Measurements from ENCODE around the gene CACNB1.

The CACNB1 gene

DNA sequence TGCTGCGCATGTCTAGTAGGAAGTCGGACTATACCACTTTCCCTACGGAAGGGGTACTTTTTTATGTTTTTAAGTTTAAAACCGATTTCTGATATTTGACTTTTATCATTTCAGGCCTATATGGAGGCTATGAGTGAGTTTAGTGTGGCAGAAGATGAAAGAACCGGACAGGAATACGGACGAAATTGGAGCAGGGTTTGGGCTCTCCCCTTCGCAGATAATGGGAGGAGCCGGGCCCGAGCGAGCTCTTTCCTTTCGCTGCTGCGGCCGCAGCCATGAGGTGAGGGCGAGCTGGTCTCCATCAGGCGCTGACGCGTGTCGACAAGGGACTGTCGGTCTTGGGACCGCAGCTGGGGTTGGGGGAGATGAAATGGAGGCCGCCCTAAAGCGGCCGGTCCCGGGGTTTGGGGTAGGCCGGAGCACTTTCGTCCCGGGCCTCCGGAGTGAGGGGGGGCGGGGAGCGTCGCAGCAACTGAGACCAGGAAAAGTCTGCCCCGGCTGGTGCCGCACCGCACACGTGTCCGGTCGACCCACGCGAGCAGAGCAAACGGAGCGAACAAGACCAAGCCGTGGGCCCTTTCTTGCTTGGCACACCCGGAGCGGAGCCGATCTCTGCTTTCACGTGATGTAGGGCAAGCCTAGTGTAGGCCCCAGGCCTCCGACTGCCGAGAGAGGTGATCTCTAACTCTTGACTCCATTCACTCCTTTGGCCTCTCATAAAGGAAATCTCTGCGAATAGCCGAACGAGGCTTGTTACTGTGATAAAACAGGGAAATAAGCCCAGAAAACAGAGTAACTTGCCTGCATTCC lies 2.8 kb upstream of the CACNB1 start, which contains the start of gene RPL19:
Gene RPL19, plus strand, starts transcription at position 214 of the 810 bp plus-strand sequence. Its CDS starts 62 bp downstream, at position 276.
- no peak for DNase-seq

DNA sequence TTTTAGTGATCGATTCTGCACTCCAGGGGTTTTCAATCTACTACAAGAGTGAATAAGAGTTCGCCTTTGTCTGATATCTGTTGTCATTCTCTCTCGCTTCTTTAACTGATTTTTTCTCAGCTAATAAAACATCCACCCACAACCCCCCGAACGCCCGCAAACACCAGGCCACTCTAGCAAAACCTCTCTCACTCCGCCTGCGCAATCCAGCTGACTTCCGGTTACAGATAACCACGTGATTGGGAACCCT lies 2.3 kb upstream of the CACNB1 start:
- peak; percentile 98 for DNase-seq

DNA sequence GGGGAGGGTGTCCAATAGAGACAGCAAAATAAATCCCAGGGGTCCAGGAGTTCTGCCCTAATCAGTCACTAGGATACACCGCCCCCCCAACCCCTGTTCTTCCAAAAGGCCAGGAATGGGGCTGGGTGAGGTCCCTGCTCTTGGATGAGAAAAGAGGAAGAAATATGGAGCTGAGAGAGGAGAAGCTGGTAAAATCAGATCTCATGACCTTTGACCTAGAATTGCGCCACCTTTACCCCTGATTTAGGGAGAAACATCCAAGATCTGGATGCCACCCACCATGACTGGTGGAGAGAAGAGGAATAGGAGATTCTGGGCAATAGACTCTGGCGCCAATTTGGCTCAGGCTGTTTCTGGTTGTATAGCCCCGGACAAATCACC lies 707 bp upstream of the CACNB1 start:
- peak; percentile 30 for DNase-seq

DNA sequence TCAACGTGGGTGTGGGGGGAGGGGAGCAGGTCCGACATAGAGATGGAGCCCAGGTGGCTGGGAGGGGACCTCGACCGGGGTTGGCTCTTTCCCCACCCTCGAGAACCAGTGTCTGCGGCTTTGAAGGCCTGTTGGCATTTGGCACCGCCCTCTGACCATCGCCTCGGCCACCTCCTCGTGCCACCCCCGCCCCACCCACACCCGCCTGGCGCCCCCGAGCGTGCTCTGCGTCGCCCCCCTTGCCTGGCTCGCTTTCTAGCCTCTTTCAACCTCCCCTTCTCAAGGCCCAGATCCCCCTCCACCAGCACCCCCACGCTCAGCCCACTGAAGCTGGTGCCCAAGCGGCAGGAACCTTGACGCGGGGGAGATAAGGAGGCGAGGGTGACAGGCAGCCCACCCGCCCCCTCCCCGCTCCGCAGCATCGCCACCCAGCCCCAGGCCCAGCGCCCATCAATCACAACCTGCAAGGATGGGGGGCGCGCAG lies 619 bp downstream of the CACNB1 start:
- DNase-seq, result peak; percentile 15

DNA sequence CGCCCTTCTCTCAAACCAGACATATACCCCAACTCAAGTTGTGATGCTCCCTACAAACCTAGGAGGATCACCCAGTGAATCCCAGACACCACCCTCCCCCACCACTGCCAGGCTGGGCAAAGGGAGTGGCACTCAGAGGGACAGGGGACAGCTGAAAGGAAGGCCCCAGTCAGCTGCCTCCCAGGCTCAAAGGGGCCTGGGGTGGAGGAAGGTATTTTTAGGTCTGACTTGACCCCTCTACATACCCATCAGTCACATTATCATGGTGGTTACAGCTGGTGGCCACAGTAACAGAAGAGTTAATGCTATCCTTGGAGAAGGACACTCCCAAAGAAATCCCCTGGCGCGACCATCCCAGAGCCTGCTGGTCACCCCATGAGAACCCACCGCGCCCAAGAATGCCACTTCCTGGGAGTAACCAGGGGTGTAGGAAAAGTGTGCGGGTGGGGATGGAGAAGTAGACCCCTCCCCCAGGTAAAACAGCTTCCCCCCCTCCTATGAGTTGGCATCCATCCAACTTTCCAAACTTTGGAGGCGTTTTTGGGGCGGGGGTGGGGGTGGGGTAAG lies 1.1 kb downstream of the CACNB1 start:
- no peak for DNase-seq

DNA sequence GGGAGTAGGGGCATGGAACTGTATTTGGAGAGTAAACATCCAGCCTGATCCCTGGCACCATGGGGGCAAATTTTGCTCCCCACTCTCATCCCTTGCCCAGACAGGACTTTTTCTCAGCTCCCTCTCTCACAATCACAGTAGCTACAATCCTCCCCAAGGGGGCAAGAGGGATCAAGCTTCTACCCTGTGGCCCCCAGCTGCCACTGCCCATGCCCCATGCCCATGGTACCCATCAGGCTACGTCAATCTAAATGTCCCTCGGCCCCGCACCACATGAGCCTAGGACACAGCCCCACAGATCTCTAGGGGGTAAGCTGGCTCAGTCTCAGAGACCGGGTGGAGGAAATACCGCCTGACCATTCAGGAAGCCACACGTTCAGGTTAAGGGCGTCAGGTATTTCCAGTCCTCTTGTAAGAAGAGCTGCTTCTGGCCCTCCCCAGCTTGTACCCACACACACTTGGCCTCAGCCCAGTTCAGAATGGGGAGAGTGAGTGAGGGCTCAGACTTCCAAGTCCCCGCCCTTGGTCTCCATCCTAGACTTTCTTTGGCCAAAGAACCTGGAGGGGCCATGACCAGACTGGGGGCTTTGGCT lies 1.8 kb downstream of the CACNB1 start:
- no peak for DNase-seq

DNA sequence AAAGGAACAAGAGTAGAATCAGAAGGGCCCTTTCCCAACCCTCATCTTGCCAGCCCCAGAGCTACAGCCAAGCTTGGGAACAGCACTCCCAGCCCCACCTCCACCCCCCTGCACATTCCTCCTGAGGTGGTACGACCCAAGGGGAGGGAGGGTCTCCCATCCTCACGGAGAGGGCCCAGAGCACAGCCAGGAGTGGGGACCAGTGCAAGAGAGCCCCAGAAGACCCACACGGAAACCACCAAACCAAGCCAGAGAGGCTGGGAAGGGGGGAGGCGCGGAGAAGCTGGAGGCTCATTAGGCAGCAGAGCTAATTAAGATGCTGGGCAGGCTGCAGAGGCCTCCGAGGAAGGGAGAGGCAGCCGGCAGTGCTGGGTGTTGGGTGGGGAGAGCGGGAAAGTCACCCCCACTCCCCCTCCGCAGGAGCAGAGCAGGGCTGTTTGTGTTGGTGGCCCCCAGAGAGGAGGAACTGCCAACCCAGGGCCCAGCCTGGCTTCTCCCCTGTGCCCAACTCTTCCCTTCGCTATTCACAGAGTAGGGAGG lies 2.4 kb downstream of the CACNB1 start:
- no peak for DNase-seq

DNA sequence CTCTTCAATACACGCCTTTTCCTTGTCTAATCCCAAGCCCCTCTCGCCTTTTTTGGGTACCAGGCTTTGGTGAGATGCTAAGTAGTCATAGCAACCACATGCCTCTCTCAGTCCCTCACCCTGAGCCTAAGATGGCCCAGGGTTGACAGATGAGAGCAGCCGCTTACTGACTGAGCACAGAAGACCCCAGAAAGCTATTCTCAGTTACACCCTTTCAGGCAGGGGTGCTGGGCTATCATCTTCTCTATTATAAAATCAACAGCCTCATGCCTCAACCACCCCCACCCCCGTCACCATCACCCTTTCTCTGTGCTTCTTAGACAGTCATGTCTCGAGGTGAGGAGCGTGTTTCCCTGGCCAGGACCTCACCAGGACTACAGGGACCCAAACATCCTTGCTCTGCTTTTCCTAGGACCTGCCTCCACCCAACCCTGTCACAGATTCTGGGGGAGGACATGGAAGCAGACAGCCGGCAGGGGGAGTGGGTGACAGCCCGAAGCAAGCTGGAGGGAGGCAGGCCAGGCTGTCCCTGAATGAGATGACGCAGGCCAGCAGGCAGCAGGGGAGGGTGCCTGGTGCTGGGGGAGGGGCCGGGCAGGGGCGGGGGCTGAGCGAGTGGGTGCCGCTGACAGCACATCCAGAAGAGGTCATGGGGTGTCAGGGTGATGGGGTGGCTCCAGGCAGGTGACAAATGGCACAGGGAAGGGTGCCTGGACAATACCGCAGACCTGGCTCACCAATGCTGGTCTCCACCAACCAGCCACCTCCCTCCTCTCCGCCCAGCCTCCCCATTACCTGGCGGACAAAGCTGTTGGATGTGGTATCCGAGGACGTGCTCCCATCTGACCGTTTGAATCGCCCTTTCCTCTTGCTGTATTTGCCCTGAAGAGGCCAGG lies 3.1 kb downstream of the CACNB1 start:
- no peak for DNase-seq

DNA sequence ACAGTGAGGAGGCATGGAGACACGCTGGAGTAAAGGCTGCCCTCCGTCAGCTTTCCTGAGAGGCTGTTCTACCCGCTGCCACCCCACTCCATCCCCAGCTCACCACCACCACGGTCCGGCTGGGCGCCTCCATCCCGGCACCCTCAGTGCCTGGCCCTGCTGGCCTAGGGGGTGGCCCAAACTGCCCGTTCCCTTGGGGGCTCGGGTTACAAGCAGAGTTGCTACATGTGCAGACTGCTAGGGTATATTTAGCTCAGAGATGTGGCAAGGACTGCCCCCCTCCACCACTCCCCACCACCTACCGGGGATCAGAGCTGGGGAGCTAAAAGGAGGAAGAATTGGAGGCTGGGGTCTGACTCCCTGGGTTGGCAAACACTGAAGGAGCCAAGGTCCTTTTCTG lies 4.1 kb downstream of the CACNB1 start:
- DNase-seq, result no peak

DNA sequence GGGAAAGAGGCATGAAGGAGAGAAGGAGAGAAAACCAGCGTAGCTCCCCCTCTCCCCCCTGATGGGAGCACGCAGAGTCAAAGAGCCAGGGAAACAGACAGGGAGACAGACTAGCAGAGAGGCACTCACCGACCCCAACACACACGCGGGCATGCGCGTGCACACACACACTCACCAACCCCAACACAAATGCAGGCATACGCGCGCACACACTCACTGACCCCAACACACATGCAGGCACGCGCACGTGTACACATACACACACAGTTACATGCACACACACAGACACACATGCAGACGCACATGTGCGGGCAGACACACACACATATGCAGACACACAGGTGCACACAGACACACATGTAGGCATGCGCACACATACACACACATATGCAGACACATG lies 4.6 kb downstream of the CACNB1 start:
- DNase-seq, result no peak

DNA sequence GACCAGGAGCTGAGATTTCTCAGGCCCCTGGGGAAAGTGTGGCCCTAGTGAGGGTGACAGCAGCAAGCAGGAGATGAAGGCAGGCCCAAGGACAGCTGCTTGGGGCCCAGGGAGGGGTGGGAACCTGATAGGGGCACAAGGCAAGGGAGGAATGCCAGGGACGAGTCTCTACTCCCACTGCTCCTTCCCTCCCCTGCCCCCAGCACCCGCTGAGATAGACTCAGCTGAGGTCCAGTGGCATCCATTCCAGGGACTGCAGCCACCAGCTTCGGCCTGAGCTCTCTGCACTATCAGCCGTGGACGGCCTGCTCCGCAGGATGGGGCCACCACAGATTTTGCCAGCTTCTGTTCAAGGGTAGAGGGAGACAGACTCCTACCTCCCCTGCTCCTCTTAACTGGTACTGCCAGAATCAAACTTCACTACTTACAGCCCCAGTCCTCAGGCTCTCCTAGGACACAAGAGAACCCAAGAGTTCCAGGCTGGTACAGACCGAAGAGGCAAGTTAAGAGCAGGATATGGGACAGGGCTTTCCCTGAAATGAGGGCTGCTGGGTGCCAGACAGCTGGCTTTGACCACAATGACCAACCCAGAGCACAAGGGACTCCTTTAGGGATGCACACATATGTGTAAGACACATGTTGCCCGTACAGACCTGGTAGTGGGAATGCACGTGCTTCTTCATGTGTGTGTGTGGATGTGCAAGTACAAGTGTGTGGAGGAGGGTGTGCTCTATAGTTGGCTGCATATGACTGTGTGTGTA lies 5.5 kb downstream of the CACNB1 start:
- DNase-seq, result no peak

DNA sequence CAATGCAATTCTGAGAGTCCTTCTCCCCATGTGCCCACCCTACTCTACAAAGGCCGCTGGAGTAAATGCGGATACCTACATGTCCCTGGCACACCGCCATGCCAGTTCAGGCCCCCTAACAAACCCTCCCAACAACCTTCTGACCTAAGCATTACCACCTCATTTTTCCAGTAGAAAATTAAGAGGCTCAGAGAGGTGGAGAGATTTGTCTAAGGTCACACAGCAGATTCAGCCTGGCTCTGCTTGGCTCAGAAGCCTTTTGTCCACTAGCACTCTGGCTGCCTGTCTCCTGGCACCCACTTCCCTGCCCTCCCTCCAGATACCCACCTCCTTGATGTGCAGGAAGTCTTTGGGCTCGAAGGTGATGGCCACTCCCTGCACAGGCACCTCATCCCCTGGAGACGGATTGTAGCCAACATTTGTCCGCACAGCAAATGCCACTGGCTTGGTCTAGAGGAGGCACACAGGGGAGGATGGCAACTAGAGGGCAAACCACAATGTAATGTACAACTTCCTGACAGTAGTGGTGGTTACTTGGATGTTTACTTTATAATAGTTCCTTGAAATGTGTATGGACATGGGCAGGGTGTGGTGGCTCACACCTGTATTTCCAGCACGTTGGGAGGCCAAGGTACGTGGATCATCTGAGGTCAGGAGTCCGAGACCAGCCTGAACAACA lies 10.2 kb downstream of the CACNB1 start:
- DNase-seq, result no peak

DNA sequence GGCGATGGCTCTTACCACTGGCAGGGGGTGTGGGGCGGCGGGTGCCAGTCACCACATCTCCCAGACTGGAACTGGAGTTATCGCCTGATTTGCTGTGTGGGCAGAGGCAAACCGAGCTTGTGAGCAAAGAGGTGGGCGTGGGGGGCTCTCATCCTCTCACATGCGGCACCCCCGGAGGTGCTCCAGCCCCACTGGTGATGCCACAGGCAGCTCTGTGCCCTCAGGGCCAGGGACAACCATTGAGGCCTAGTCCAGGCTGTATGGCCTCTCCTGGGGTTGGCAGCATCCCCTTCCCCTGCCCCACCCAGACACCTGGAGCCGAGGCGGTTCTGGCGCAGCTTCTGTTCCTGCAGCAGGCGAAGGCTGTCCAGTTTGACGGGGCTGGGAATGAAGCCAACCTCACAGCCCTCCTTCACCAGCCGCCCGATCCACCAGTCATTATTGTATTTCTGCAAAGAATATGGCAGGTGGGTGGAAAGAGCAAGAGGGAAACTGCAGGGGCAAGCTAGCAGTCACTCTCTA lies 10.9 kb downstream of the CACNB1 start:
- no peak for DNase-seq

DNA sequence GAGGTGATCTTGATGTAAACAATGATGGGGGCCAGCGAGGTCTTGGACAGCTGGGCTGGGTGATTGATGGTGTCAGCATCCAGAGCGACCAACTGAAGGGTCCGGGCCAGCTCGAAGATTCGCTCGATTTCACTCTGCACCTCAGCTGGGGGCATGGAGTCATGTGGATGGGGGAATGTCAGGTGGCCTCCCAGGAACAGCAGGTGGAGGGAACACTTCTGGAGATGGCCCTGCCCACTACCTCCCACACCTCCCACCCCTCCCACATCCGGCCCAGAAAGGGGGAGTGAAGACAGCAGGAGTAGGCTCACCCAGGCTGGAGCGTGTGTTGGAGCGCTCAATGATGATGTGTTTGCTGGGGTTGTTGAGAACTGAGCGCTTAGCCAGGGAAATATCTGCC lies 13.7 kb downstream of the CACNB1 start:
- no peak for DNase-seq

DNA sequence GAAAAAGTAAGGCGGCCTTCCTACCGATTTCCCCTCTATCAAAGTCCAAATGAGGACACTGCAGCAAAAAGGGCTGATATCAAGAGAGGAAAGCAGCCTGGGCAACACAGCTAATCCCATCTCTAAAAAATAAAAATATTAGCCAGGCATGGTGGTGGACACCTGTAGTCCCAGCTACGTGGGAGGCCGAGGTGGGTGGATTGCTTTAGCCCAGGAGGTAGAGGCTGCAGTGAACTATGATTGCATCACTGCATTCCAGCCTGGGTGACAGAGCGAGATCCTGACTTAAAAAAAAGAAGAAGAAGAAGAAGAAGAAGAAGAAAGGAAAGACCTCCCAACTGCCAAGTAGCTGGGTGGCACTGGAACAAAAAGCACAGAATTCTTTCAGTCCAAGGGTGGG lies 14.4 kb downstream of the CACNB1 start:
- no peak for DNase-seq

DNA sequence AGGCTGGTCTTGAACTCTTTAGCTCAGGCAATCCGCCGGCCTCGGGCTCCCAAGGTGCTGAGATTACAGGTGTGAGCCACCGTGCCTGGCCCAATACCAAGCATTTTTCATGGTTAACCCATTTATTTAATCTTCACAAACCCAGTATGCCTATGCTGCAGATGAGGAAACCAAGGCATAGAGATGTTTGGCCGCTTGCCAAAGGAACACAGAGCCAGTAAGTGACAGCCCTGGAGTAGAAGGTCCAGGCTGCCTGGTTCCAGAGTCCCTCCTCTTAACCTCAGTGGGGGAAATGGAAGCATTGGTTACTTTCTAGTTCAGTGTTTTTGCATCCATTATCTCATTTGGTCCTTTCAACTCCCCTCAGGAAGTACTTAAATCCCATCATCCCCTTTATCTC lies 16.2 kb downstream of the CACNB1 start:
- DNase-seq, result no peak

DNA sequence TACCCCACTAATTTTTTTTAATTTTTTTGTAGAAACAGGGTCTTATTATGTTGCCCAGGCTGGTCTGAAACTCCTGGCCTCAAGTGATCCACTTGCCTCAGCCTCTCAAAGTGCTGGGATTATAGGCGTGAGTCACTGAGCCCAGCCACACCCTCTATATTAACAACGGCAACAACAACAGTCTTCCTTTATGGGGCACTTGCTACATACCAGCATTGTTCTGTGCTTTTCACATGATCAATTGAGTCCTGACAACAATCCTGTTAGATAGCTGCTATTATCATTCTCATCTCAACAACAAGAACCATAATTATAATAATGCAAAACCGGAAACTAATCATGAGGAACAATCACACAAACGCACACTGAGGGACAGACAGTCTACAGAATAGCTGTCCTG lies 18.9 kb downstream of the CACNB1 start:
- DNase-seq, result no peak

DNA sequence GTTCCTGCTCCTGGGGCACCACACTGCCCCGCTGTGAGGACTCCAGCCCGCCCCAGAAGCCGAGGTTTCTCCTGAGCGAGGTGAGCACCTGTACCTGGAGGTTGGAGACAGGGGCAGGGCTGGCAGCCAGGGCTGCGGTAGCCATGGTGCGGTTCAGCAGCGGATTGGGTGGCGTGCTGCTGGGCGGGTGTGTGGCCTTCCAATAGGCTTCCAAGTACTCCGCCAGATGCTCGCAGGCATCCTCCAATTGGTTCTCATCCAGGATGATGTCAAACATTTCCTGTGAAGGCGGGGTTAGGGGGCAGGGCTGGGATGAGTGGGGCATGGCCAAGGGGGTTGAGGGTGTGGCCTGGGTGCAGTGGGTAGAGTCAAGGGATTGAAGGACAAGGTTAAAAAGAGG lies 20.2 kb downstream of the CACNB1 start:
- no peak for DNase-seq

DNA sequence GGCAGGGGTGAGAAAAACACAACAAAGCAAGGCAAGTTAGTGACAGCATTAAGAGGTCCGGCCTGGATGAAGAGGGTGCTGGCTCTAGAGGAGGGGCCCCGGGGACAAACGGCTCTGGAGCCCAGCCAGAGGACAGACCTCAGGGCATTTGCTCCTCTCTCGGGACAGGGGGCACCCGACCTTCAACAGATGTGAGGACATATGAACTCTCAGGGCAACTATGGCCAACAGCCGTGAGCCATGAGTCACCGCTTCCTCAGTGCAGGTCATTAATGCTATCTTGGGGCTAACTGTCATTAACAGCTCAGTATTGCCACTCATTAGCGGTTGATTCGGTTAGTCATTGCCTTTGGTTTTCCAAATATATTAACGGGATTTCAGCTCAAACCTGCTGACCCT lies 21.8 kb downstream of the CACNB1 start:
- no peak for DNase-seq

DNA sequence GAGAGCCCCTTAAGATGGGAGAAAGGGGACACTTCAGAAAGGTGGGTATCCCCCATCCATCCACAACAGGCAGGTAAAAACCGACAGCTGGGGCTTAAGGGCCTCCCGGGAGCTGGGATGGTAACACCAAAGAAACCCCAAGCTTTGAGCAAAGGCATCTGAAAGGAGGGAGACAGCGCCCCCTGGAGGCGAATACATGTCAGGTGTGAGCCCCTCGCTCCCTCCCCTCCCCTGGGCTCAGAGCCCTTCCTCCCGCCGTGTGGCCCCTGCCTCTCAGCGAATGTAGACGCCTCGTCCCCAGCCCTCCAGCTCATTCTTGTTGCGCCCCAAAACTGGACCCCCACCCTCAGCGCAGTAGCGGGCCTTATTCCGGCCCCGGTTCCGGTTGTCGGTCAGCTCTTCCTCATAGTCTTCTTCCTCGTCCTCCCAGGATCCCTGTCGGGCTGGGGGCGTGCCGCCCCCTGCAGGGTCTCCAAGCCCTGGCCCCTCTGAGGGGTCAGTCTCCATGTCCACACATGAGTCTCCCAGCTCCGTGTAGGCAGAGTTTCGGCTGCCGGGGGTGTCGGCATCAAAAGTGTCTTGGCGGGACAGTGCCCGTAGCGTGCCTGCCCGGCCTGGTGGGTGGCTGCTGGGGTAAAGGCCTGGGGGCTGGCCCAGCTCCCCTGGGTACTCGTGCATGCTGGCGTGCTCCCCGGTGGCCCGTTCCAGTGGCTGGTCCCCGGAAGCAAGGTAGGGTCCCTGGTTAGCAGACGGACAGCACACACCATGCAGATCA lies 22.4 kb downstream of the CACNB1 start:
- peak; percentile 77 for DNase-seq
